AG20443 (cell line): Measurements from ENCODE around the gene TRAPPC12.
"Not testable (repeated sequence)": the region's sequence is repeated elsewhere in the genome, so short reads cannot be mapped to it uniquely, and the experiment has no call there.

Experiments used
- DNase-seq: peaks from one replicate; pipeline ENCODE4 v3.0.0; 2012; ENCODE audit warnings: low spot score, mixed read lengths

TRAPPC12 gene

DNA sequence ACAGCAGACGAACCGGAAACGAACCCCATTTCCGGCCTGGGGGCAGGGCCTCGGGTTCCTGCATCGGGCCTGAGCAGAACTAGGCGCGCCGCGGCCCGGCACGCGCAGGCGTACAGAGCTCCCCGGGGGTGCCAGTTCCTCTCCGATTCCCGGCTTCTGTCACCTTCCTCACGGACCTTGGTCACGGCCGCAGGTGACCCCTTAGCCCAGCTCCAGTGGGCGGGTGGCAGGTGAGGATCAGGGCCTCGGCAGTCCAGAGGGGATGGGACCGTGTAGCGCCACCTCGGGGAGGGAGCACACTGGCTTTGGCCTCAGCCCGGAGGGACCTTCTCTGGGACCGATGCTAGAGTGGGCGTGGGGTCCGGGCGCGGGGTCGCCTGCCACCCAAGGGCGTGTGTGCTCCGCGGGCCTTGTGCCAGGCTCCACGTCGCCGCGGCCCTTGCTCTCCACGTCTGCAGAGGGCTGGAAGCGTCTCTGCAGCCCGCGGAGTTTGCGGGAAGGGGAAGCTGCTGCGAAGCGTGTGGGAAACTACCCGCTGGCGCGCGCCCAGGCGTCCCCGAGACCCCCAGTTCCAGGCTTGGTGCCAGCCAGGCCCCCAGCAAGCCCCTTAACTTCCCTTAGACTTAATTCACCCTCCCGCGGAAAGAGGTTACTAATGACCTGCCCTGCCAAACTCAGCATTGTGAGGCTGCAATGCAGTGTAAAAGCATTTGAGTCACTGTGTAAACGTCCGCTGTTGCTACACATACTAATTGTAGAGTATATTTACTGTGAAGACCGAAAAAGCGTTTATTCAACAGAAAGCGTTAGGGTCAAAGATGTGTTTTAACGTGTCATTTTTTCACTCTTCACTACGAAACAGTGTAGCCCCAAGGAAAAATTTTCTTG, at the start of gene TRAPPC12:
Gene TRAPPC12 (plus strand): TSS at position 48 of the 888 bp plus-strand sequence. CDS start 7,930 bp downstream, outside the sequence.
- peak; percentile 95 for DNase-seq

DNA sequence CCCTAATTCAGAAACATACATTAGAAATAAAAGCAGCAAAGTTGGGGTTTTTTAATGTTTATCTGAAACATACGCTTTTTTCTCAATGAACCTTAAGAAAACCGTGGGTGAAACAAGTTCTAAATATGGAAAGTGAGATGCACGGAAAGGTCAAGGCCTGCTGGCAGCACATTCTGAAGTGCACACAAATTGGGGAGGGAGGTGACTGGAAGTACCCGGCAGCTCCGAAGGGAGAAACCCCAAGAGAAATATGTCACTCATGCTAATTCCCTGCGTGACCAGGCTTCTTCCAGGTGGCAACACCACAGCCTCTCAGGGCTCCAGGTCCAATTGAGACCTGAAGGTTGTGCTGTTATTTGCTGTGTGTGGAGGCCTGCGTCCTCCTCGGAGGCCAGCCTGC, 47.4 kb upstream of the TRAPPC12 start:
- DNase-seq: no peak

DNA sequence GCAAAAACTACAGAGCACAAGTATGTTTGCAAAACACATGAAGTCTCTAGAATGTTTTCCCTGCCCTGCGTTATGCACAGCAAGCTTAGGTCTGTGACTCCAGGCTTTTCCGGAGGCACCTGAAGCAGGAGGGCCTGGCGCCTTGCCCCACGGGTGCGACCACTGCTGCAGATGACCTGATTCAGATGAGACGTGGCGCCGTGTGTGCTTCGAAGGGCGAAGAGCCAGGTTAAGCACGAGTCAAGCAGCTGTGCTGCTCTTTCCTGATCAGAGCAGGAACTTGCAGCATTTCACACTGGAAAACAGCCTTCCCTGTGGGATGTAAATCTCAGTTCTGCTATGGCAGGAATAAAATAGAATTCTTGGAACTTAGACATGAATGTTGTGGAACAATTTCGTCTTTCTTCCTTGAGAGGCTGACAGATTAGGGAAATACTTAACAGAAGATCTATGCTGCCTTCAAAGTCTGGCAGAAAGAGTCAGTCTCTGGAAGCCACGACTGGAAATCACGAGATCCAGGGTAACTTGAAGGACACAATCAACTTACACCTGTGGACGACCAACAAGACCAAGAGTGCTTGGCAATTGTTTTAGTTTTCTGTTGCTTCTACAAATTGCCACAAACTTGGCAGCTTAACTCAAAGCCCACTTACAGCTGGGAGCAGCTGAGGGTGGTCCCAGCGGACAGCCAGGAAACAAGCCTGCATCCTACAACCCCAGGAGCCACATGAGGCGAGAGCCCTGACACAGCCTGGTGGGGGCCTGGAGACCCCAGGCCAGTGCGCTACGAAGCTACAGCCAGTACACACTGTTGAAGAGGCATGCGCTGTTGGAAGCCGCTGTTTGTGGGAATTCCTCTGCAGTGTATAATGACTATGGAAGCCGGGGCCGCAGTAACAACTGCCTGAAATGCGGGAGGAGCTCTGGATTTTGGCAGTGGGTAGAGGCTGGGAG, 44.8 kb upstream of the TRAPPC12 start:
- no peak for DNase-seq

DNA sequence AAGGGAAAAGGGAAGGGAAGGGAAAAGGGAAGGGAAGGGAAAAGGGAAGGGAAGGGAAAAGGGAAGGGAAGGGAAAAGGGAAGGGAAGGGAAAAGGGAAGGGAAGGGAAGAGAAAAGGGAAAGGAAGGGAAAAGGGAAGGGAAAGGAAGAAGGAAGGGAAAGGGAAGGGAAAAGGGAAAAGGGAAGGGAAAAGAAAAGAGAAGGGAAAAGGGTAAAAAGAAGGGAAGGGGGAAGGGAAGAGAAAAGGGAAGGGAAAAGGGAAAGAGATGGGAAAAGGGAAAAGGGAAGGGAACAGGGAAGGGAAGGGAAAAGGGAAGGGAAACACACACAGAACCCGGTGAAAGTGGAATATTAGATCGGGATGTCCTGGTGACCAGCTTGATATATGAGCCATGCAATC, 42.6 kb upstream of the TRAPPC12 start:
- DNase-seq: no peak

DNA sequence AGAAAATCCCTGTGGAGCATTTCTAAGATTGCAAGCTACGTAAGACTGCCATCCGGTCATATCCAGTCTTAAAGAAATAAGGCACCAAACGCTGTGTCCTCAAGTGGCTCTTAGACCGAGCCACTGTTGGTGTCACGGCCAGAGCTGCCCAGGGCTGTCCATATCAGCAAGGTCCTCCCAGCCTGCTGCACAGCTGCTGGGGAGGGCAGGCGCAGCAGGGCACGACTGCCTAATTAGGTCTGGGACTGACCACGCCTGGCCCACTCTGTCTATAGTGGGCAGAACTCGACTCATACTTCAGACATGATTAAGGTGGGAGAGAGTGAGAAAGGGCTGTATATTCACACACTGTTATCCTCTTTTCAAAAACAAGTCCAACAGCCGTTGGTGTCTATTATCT, 41.2 kb upstream of the TRAPPC12 start:
- DNase-seq: no peak

DNA sequence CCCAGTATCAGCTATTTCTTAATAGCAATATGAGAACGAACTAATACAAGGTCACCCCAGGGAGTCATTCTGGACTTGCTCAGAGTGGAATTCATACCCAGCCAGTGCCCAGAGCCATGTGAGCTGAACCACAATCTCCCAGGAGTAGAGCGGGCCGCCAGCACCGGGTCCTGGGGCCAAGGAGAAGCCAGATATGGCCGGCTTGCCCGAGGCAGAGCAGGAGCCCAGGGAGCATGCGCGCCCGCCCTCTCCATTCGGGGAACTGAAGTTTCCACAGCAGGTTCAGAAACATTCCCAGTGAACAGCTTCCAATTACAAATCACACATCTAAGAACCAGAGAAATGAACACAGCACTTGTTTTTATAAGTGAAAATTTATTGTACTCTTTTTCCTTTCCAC, 39.4 kb upstream of the TRAPPC12 start:
- no peak for DNase-seq

DNA sequence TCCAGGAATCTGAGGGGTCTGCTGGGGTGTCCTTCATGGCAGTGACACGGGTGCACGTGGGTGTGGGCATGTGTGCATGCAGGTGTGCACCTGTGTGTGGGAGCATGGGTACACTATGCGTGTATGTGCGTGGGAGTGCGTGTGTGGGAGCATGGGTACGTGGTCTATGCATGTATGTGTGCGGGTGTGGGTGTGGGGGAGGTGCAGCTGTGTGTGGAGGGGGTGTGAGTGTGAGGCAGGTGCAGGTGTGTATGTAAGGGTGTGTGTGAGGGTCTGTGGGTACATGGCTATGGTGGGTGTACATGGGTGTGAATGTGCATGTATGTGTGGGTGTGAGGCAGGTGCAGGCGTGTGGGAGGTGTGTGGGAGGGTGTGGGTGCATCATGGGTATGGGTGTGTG, 38.2 kb upstream of the TRAPPC12 start:
- no peak for DNase-seq

DNA sequence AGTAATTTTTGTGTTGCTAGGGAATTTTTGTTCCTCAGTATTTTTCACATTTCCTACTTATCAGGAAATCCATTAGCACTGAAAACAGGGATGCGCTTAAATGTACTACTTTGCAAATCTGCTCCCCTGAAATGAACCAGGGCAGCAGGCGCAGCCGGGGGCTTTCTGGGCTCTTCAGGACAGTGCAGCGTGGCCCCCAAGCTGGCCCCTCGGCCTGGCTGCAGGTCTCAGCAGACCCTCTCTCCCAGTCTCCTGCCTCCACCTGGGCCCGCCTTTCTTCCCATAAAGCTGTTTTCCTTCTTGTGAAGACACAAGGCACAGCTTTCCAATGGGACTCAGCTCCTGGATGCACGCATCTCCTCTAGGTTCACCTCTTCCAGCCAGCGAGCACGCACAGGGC, 37.2 kb upstream of the TRAPPC12 start:
- no peak for DNase-seq

DNA sequence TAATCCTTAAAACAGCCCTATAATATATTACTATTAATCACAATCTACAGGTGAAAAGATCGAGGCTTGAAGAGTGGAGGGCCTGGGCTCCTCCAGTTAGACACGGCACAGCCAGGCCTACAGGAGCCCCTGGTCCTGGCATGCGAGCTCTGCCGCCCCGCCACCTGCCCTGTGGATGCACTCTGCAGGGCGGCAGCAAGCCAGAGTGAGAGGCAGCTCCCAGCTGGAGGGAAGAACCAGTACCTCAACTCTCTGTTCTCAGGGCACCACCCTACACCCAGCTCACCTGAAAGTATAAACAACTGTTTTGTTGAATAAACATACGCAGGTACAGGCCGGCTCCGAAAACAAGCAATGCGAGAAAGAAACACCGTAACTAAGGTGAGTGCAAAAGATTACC, 36.5 kb upstream of the TRAPPC12 start:
- no peak for DNase-seq

DNA sequence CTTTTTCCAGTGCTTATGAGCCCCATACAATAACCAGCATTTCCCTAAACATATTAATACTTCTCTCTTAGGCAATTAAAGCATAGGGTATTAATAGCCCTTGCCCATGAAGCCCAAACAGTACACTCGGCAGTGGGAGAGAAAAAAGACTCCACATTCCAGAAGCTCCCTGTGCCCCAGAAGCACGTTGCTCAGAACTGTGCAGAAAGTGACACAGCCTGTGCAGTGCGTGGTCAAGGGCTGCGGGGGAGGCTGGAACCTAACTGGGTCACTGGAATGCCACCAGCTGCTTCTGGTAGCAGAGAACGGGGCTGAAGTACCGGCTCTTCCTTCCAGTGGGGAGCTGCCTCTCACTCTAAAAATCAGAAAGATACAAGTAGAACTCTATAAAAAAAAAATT, 34.6 kb upstream of the TRAPPC12 start:
- no peak for DNase-seq

DNA sequence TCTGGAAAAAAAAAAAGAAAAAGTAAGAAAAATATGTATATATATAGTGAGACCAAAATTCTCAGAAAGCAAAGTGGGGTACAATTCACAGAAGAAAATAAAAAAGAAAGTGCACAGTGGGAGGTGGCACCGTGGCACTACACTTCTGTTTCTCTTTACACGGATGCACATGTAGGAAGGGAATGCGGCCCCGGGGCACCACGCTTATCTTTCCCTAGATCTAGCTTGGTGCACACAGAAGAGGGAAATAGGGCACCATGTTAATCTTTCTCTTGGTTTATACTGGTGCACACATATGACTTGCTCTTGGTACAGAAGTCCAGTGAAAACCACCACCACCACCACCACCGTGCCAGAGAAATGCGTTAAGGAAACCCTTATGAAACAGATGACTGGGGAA, 33.9 kb upstream of the TRAPPC12 start:
- DNase-seq: no peak

DNA sequence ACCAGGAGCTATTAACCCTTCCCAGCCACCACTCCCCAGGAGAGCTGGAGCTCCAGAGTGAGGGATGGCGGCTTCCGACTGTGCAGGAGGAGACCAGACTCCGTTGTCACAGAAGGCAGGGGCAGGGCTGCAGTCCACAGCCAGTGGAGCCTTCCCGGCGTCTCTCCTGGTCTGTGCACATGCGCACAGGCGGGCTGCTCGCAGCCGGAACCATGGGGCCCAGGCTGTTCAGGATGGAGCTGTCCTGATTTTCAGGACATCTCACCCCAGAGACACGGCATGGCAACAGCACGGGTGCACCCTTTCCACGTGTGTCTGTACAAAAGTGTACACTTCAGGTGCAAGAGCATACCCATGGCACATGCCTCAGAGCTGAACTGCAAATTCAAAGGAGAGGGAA, 30.7 kb upstream of the TRAPPC12 start:
- DNase-seq: peak; percentile 56

DNA sequence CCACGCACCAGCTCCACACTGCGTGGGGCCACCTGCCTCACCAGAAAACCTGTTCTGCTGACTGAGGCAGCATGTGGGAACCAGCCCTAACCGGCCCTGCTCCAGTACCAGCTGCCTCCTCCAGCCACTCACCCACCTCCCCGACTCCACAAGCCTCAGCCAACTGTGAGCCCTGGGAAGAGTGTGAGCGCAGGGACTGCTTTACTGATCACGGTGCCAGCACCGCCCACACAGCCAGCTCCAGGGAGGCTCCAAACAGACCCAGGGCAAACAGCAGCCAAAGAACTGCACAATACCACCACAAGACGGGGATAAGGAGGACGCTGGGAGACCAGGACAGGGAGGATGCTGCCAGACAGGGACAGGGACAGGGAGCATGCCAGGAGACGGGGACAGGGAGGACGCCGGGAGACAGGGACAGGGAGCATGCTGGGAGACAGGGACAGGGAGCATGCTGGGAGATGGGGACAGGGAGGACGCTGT, 30.2 kb upstream of the TRAPPC12 start:
- peak; percentile 66 for DNase-seq

DNA sequence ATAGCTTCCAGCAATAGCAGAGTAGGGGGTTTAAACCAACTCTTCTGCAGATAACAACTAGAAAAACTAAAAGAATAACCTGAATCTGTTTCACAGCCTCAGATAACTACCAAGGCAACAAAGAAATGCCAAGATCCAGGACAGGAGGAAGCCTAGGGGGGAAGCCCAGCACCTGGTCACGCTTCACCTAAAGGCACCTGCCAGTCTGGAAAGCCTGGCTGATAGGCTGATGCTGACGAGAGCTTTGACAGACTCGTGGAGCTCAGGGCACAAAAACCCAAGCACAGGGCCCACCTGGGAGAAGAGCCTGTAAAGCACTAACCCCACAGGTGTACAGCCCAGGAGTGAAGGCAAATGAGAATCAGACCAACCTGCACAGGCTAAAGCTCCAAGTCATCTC, 24.5 kb upstream of the TRAPPC12 start:
- no peak for DNase-seq

DNA sequence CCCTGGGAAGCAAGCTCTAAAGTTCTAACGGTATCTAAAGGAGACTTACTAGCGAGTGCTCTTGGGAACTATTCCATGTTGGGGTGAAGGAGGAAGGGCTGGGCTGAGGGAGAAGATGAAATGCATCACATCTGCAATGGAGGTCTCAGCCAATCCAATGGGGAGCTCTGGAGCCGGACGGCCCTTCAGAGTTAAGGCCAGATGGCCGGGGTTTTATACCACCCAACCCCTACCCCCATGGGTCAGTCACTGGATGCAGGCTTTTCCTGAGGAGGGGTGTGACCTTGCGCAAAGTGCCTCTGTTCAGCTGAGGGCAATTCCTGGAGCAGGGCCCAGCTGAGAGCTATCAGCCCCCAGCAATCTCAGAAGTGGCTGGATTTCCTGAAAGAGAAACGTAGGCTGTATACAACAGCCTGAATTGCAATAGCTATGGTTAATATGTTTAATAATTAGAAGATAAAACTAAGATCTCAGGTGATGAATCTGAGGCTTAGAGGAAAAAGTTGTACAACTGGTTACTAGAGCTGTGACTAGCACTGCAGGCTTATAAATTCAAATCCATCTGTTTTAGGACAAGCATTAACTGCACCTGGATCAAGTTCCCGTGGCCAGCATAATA, 23.4 kb upstream of the TRAPPC12 start:
- no peak for DNase-seq

DNA sequence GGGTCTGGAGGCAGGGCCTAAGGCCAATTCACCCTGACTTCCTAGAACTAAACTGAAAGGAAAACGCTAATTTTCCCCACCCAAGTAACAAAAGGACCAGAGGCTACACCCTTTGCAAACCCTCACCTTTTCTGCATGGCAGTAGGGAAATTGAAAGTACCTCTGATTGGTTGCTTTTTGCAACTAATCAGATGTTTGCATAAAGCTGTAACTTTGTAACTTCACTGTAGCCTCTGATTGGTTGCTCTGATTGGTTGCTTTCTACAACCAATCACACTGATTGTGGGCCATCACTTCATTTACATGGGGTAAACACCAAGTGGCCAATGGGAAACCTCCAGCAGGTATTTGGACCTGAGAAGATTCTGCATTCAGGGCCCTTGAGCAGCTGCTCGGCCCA, 22.7 kb upstream of the TRAPPC12 start:
- DNase-seq: no peak

DNA sequence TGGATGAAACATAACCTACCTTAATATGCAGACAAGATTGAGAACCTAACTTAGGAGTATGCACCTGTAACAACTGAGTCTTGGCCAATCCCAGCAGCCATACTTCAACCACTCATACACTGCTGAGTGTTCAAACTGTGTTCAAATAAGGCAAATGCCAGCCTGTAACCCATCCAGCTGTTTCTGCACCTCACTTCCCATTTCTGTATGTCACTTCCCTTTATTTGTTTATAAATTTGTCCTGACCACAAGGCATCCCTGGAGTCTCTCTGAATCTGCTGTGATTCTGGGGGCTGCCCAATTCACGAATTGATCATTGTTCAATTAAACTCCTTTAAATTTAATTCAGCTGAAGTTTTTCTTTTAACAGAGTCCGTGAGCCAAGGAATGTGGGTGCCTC, 22.0 kb upstream of the TRAPPC12 start:
- DNase-seq: not testable (repeated sequence)

DNA sequence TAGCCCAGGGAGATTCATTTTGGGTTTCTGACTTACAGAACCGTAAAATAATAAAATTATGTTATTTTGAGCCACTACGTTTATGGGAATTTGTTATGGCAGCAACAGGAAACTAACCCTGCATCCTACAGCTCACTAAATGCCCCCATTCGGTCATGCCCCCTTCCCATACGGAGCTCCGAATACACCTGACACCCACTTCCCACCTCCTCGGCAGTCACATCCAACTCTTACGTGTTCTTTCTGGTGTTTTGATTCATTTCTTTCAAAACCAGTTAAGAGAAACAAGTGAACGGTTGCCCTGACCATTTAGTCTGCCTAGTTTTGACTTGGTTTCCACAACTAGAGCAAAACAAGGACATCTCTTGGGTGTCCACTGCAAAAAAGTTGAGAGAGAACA, 21.6 kb upstream of the TRAPPC12 start:
- DNase-seq: no peak

DNA sequence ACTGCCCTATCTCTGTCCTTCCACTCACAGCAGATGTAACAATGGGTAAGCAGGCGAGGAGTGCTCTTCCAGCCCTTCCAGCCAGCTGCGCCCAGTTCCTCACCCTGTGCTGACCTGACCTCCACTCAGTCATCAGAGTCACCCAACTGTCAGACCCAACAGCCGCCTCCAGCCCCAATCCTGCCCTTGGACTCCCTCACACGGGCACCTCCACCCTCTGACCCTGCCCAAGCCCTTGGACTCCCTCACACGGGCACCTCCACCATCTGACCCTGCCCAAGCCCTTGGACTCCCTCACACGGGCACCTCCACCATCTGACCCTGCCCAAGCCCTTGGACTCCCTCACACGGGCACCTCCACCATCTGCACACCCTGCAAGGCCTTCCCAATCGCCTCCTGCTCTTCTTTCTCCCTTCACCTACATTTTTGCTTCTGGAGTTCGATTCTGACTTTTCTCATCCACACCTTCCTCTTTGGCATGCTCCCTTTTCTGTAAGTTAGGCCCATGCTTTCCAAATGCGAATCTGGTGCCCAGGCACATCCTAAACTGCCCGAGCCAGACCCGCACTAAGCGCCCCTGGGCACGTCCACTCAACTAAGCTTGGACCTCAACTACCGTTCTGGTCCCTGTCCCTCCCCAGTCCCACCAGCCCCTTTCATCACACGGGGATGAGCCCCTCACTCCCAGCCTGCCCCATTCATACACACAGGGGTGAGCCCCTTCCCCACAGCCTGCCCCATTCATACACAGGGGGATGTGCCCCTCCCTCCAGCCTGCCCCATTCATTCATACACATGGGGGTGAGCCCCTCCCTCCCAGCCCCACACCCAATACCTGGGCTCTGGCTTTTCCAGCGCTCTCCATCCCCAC, 17.7 kb upstream of the TRAPPC12 start:
- DNase-seq: no peak

DNA sequence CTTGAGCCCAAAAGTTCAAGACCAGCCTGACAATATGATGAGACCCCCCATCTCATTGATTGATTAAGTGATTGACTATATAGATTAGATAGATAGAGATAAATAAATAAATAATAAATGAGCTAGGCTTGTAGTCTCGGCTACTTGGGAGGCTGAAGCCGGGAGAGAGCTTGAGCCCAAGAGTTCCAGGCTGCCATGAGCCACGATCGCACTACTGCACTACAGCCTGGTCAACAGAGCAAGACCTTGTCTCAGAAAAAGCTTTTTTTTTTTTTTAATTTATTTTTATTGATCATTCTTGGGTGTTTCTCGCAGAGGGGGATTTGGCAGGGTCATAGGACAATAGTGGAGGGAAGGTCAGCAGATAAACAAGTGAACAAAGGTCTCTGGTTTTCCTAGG, 14.3 kb upstream of the TRAPPC12 start:
- no peak for DNase-seq

DNA sequence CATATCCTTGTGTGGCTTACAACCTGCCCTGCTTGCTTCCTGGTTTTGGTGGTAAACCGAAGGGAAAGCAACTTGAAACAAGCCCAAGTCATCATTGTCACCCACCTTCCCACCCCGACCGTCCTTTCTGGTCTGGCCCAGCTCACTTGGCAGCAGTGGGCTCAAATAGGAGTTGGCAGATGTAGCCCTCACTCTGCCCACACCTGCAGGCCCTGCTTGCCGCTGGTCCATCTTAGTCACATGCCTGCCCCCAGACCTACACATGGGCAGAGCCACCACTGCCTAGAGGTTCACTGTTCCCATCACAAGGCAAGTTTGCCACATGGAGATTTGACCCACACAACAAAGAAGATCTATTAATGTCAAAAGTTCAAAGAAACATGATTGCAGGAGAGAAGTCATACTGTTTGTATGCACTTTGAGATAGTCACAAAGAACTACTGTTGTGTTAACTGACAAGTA, 11.2 kb upstream of the TRAPPC12 start:
- DNase-seq: no peak
